H1 (cell line): Measurements from ENCODE around the gene ADCY2. TPM values are rescaled to one million over a fixed set of nuclear protein-coding genes. Genes with fewer than 3 reads are reported as not detected.

Source experiments
- CBX8 ChIP-seq: fragments of 300-800, 300-1000 bp; sonication (generic); IDR thresholded peaks from 2 replicates; pipeline ENCODE4 v1.7.1; 2016; ENCODE audit warnings: low read depth, low read length, borderline replicate concordance
- CHD7 ChIP-seq: fragments of 300-600 bp; sonication (generic); IDR thresholded peaks from 2 replicates; pipeline ENCODE4 v1.7.1; 2012; ENCODE audit warnings: low read length, moderate library complexity, mild to moderate bottlenecking, inconsistent platforms; ENCODE audit not compliant: insufficient replicate concordance
- EP300 ChIP-seq, 2 experiments: IDR thresholded peaks; 1 replicate in 1 of 2; 2 replicates in 1 of 2; pipeline ENCODE4 v1.6.1; 2011 to 2012; ENCODE audit warnings: low read depth in 2 of 2, low read length in 2 of 2, mild to moderate bottlenecking in 2 of 2, borderline replicate concordance in 1 of 2, inconsistent platforms in 1 of 2, moderate library complexity in 1 of 2
- EZH2 ChIP-seq: fragments of 200-600 bp; sonication (generic); IDR thresholded peaks from 2 replicates; pipeline ENCODE4 v1.7.1; 2012; ENCODE audit warnings: low read depth, mild to moderate bottlenecking, moderate library complexity, low read length, inconsistent platforms; ENCODE audit not compliant: severe bottlenecking
- FOSL1 ChIP-seq: IDR thresholded peaks from 2 replicates; pipeline ENCODE4 v1.6.1; 2011; ENCODE audit warnings: mild to moderate bottlenecking, low read depth, low read length, moderate library complexity; ENCODE audit not compliant: insufficient read depth
- JUN ChIP-seq: IDR thresholded peaks from 2 replicates; pipeline ENCODE4 v1.6.1; 2011; ENCODE audit warnings: low read depth, mild to moderate bottlenecking, improper control_type of control experiment, low read length
- POLR2A ChIP-seq, 2 experiments: IDR thresholded peaks; 1 replicate in 1 of 2; 2 replicates in 1 of 2; pipeline ENCODE4 v1.6.1; 2011; ENCODE audit warnings: low read depth in 2 of 2, low read length in 2 of 2, mild to moderate bottlenecking in 2 of 2; ENCODE audit errors: control extremely low read depth in 1 of 2
- SUZ12 ChIP-seq: fragments of 200-600 bp; sonication (generic); IDR thresholded peaks from 2 replicates; pipeline ENCODE4 v1.6.1; 2012; ENCODE audit warnings: mild to moderate bottlenecking, inconsistent platforms, low read length, moderate library complexity, mixed read lengths
- TCF12 ChIP-seq: IDR thresholded peaks from 2 replicates; pipeline ENCODE4 v1.6.1; 2011; ENCODE audit warnings: low read depth, mild to moderate bottlenecking, low read length
- TEAD4 ChIP-seq: IDR thresholded peaks from 2 replicates; pipeline ENCODE4 v1.6.1; 2012; ENCODE audit warnings: low read depth, low read length, inconsistent platforms, mixed read lengths
- polyA plus RNA-seq, 7 experiments: library from polyadenylated mRNA; depleted of rRNA in 3 of 7; stranded (reverse) in 5 of 7; unstranded in 2 of 7; fragments of >200 nt in 5 of 7; fragments of 200-250 nt in 2 of 7; gene quantifications; 1 replicate in 5 of 7; 2 replicates in 1 of 7; 4 replicates in 1 of 7; pipeline versions ENCODE4 v1.2.1 to v1.2.3, GENCODE V29; 2011 to 2013; ENCODE audit warnings: missing spikeins in 2 of 7, mixed read lengths in 2 of 7
- total RNA-seq: library from RNA; stranded (reverse); fragmentation: NEBNext Ultra II Directional; extraction: Animal tissue kit (Norgen Biotek cat#: 25700); gene quantifications from 2 replicates; pipeline ENCODE4 v1.2.1, GENCODE V29; 2021

ADCY2 gene
- total and polyA plus RNA-seq, 2 of the 8 experiments (the other 6 are each of a cell fraction or from before 2014, with no cell fraction given), result 35.8 to 122 TPM

- no peak for TF ChIP-seq CHD7
- TF ChIP-seq FOSL1, result no peak
- TF ChIP-seq EZH2, result no peak
- TF ChIP-seq TEAD4, result no peak
- no peak for TF ChIP-seq POLR2A (IDR thresholded peaks at IDR 0.05; ENCODE audit: control extremely low read depth in 1 of 2, low read depth in 2 of 2, low read length in 2 of 2)
- TF ChIP-seq SUZ12, result no peak
- TF ChIP-seq TCF12, result no peak
- TF ChIP-seq CBX8, result no peak
- no peak for TF ChIP-seq EP300 (IDR thresholded peaks at IDR 0.05; ENCODE audit: borderline replicate concordance in 1 of 2, low read depth in 2 of 2, low read length in 2 of 2)
- TF ChIP-seq JUN, result no peak
These were observed 214.7 kb downstream of the ADCY2 start (continued) for GRCh38 chr5:7610531-7611177.
